ENCODE measurements around the gene CDH23.

Gene CDH23

DNA sequence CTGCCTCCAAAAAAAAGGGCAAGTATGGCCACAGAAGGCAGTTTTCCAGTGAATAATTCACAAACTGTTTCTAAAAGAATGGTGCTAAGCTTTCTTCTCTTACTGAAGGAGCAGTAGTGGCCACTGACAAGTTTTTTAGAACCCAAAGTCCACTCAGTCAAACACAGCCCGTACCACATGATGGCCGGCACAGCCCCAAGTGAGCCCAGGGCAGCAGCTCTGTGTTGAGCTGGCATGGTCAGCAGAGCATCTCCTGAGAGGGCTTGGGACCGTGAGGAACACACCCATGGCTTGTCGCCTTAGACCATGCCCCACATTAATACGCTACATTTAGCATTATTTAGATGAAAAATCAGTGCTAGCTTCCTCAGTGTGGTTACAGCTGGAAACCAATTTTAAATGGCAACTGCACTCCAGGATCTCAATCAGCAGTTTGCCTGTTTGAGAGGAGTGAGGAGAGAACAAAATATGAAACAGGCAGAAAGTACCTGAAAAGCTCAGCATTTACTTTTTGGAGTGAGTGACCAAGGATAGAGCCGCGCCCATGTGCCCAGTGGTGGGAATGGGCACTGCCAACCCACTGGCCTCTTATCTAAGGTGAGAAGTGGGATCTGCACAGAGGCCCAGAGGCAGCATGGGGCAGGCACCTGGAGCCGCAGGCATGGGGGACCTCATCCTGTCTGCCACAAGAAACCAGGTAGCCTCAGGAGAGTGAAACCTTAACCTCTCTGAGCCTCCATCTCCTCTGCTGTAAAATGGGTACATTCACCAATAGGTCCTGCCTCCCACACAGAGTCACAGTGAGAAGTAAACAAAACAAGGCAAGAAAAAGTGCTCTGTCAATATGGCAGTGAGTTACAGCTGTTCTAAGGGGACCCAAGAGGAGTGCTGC is 437.0 kb downstream of the CDH23 start:
- in situ Hi-C loops (cut with HindIII; ENCODE audit: low sequenced_read_pairs): no loop called here

DNA sequence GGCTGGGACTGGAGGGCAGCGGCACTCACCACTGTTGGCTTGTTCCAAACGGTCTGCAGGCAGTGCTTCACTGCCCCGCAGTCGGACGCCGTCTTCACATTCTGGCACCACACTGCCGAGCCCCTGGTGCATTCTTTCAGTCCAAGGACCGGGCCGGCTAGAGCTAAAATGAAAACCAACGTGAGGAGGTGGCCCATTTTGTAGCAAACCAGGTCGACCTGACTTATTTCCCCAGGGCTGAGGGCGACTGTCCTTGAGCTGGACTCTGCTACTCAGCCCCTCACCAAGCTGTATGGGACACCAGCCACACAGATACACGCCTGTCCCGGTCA is 437.6 kb downstream of the CDH23 start:
- in situ Hi-C loops (cut with HindIII; ENCODE audit: low sequenced_read_pairs): no loop called here

GRCh38 chr10:71835671-71836595 is 439.2 kb downstream of the CDH23 start:
- in situ Hi-C loops (cut with HindIII; ENCODE audit: low sequenced_read_pairs): loop anchor here (5.0 kb wide), 1 partner anchor 74 kb away; no protein-coding TSS in a partner anchor

DNA sequence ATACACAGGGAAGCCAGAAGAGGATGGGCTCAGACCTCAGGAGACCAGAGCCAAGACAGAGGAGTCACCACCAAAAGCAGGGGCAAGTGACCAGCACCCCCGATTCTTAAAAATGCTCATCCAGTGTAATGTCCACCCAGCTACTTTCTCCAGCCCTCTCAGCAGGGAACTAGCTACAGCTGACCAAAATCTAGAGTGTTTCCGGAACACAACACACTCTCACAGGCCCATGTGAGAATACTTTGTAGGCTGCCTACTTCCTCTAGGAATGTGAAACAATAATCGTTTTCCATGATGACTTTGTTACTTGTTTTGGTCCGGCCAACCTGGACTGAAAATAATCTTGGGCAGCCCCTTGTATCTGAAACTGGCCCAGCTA is 439.9 kb downstream of the CDH23 start:
- in situ Hi-C loops (cut with HindIII; ENCODE audit: low sequenced_read_pairs): loop anchor here (5.0 kb wide), 1 partner anchor 74 kb away; no protein-coding TSS in a partner anchor

GRCh38 chr10:71837098-71837827 is 440.5 kb downstream of the CDH23 start:
- in situ Hi-C loops (cut with HindIII; ENCODE audit: low sequenced_read_pairs): loop anchor here (5.0 kb wide), 1 partner anchor 75 kb away; no protein-coding TSS in a partner anchor

DNA sequence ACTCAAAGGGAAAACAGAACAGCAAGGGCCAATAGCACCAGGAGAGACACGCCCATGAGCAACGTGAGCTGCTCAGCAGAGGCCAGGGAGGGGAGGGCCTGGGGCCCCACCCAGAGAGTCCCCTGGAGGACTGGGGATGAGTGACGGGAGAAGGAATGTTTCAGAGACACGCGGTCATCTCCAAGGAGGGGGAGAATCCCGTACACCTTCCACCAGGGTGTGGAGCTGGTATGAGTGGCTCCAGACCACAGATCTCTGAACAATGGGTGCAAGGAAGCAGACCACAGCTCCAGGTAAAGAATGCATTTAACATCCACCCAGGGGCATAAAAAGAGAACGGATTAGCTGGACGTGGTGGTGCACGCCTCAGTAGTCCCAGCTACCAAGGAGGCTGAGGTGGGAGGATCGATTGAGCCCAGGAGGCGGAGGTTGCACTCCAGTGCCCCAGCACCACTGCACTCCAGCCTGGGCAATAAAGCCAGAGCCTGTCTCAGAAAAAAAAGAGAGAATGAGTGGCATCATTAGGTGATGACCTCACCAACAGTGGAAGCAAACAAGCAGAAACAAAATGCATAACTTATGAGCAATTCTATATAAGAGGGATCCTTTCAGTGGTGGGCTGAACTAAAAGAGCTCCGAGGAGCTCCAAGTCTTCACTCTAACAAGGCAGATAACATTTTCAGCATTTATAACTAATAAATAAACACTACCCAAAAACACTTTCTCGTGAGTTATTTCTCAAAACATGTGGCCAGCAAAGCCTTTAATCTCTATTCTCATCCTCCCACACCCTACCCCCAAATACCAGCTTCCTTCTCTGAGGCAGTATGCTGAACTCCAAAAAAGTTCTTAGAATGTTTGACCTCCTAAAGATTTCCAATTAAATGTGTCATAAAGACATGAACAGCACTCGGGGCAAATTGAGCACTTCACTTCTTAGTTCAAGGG is 441.8 kb downstream of the CDH23 start:
- in situ Hi-C loops (cut with HindIII; ENCODE audit: low sequenced_read_pairs): loop anchor here (5.0 kb wide), 1 partner anchor 76 kb away; no protein-coding TSS in a partner anchor

- in situ Hi-C loops (cut with HindIII; ENCODE audit: low sequenced_read_pairs): no loop called here
These were observed 443.6 kb downstream of the CDH23 start for GRCh38 chr10:71840177-71840957.

- in situ Hi-C loops (cut with HindIII; ENCODE audit: low sequenced_read_pairs): no loop called here
These were observed 444.2 kb downstream of the CDH23 start for GRCh38 chr10:71840958-71841335.

DNA sequence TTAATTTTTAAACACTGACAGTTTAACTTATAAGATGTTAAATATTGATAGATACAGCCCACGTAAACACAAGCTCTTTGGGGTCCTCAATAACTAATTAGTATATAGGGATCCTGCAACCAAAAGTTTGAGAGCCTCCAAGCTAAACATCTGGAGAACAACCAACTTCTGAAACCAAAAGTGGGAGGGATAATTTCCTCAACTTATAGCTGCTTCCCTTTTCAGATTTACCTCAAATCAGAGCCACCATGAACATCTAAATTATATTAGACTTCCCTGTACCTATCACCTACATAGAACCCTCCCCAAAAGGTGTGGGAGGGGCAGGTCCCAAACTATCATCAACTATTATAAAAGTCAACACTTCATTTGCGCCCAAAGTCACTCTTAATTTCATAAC is 445.7 kb downstream of the CDH23 start:
- in situ Hi-C loops (cut with HindIII; ENCODE audit: low sequenced_read_pairs): no loop called here

DNA sequence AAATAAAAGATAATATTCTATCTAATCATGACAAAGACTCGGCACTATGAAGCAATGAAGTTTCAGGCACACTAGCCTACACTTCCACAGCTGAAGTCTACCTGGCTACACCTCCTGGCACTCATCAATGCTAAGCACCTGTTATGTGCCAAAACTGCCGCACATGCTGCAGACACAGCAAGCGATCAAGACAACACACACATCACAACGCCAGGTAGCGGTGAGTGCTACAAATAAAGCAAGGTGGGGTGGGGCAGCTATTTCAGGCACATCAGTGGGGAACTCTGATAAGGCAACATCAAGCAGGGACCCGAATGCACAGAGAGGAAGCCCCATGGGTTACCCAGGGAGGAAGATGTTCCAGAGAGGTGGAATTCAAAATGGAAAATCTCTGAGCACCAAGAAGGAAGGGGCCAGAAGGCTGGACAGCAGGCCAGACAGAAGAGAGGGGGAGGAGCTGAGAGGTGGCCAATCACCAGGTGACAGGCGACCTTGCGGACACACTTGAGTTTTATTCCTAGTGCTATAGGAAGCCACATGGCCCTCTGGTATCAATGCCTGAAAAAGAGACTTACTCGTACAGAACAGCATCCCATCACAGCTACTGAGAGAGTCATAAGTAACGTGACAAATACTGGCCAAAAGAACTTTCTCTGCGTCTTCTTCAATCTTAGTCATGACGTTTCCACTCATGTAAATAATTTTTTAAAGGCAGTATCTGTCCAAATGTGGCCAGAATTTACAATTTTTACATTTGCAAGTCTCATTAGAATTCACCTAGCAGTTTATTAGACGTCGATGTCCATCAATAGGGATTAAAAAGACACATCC is 446.4 kb downstream of the CDH23 start:
- in situ Hi-C loops (cut with HindIII; ENCODE audit: low sequenced_read_pairs): no loop called here

- in situ Hi-C loops (cut with HindIII; ENCODE audit: low sequenced_read_pairs): no loop called here
These were observed 447.4 kb downstream of the CDH23 start for GRCh38 chr10:71844084-71844483.

DNA sequence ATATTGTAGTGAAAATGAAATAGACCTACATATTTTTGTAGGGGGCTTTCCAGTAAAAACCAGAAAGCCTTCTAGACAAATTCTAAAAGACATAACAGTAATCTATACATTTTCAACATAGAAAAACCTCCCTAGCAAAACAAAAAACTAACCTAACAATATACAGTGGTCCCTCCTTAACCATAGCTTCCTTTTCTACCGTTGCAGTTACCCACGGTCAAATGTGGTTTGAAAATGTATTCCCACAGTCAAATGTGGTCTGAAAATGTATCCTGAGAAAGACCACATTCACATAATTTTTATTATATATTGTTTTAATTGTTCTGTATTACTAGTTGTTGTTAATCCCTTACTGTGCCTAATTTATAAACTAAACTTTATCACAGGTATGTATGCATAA is 448.0 kb downstream of the CDH23 start:
- in situ Hi-C loops (cut with HindIII; ENCODE audit: low sequenced_read_pairs): loop anchor here (5.0 kb wide), 1 partner anchor 93 kb away; no protein-coding TSS in a partner anchor

- in situ Hi-C loops (cut with HindIII; ENCODE audit: low sequenced_read_pairs): loop anchor here (5.0 kb wide), 1 partner anchor 92 kb away; no protein-coding TSS in a partner anchor
These were observed 449.0 kb downstream of the CDH23 start for GRCh38 chr10:71845410-71846405.

DNA sequence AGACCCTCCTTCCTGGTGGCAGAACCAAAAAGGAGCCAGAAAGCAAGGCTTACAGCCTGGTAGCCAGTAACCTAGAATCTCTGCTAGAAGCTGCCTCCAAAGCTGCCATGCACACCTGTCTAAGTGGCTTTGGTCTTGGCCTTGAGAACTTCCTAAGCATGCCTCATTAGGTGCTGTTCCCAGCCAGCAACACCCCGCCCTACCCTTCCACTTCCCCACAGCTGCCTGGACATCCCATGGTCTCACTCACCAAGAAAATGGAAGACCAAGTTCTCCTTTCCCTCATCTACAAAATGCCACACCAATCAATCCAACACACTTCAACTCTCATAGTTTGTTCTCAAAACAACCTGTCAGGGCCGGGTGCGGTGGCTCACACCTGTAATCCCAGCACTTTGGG is 450.1 kb downstream of the CDH23 start:
- in situ Hi-C loops (cut with HindIII; ENCODE audit: low sequenced_read_pairs): loop anchor here (5.0 kb wide), 1 partner anchor 90 kb away; no protein-coding TSS in a partner anchor

GRCh38 chr10:71847418-71847817 is 450.7 kb downstream of the CDH23 start:
- in situ Hi-C loops (cut with HindIII; ENCODE audit: low sequenced_read_pairs): loop anchor here (5.0 kb wide), 1 partner anchor 90 kb away; no protein-coding TSS in a partner anchor

All from endothelial cell of hepatic sinusoid (primary cell).